Measurements from ENCODE around the gene MOB2.

The MOB2 gene

GRCh38 chr11:1475841-1476240 is 10.7 kb downstream of the MOB2 start:
- TF ChIP-seq CTCF (IDR thresholded peaks at IDR 0.05): no peak

- TF ChIP-seq CTCF (IDR thresholded peaks at IDR 0.05): no peak
Observed at GRCh38 chr11:1473786-1474185, 12.8 kb downstream of the MOB2 start.

- TF ChIP-seq CTCF (IDR thresholded peaks at IDR 0.05): no peak
Observed at GRCh38 chr11:1473011-1473628, 13.5 kb downstream of the MOB2 start.

- TF ChIP-seq CTCF (IDR thresholded peaks at IDR 0.05): no peak
Observed at GRCh38 chr11:1472180-1473005, 14.2 kb downstream of the MOB2 start.

- no peak for TF ChIP-seq CTCF (IDR thresholded peaks at IDR 0.05)
Observed at GRCh38 chr11:1471736-1472135, 14.8 kb downstream of the MOB2 start.

GRCh38 chr11:1470681-1471611 is 15.6 kb downstream of the MOB2 start:
- no peak for TF ChIP-seq CTCF (IDR thresholded peaks at IDR 0.05)

- no peak for TF ChIP-seq CTCF (IDR thresholded peaks at IDR 0.05)
Observed at GRCh38 chr11:1469911-1470680, 16.5 kb downstream of the MOB2 start.
